NT2/D1 (cell line): ENCODE measurements around the gene RBP2.
A peak's percentile ranks its signal among the peaks of the same experiment; 100 is the strongest.

Experiments
- DNase-seq: peaks from one replicate; pipeline ENCODE4 v3.0.0-alpha.2; 2011; ENCODE audit warnings: low read depth, low spot score
- H3K27me3 ChIP-seq: 2 replicates; pipeline ENCODE4 v1.6.0; 2011; ENCODE audit warnings: mild to moderate bottlenecking; ENCODE audit not compliant: insufficient read length, insufficient read depth
- H3K36me3 ChIP-seq: 2 replicates; pipeline ENCODE4 v1.6.1; 2011; ENCODE audit warnings: mild to moderate bottlenecking, low read length, mixed read lengths; ENCODE audit not compliant: insufficient read depth, insufficient read length
- H3K4me1 ChIP-seq: 2 replicates; pipeline ENCODE4 v1.5.1; 2011; ENCODE audit not compliant: insufficient read depth, insufficient read length
- H3K4me3 ChIP-seq: 2 replicates; pipeline ENCODE4 v1.5.1; 2011; ENCODE audit warnings: low read depth; ENCODE audit not compliant: insufficient read length
- H3K9ac ChIP-seq: 2 replicates; pipeline ENCODE4 v1.6.0; 2011; ENCODE audit warnings: low read depth; ENCODE audit not compliant: insufficient read length
- H3K9me3 ChIP-seq: 2 replicates; pipeline ENCODE4 v1.5.1; 2011; ENCODE audit warnings: mild to moderate bottlenecking, low read length; ENCODE audit not compliant: insufficient read depth
- SUZ12 ChIP-seq: IDR thresholded peaks from 2 replicates; pipeline ENCODE4 v1.6.1; 2011; ENCODE audit not compliant: insufficient read length, insufficient read depth; ENCODE audit errors: extremely low read depth
- YY1 ChIP-seq: IDR thresholded peaks from 2 replicates; pipeline ENCODE4 v1.6.1; 2011; ENCODE audit not compliant: insufficient read length, insufficient read depth
- ZNF274 ChIP-seq: IDR thresholded peaks from 2 replicates; pipeline ENCODE4 v1.6.1; 2011; ENCODE audit warnings: mild to moderate bottlenecking, low read depth, low read length

Gene RBP2

GRCh38 chr3:139427283-139428060 lies 48.8 kb downstream of the RBP2 start:
- H3K36me3 ChIP-seq: peaks cover 11% of the 10 kb centered on the region
- H3K27me3 ChIP-seq: no peaks in the 10 kb centered on the region
- H3K4me1 ChIP-seq: no peaks in the 10 kb centered on the region
- H3K4me3 ChIP-seq: no peak overlapping the region
- peak; percentile 66 for DNase-seq
- no peak overlapping the region for H3K9ac ChIP-seq
- no peaks in the 10 kb centered on the region for H3K9me3 ChIP-seq
- no peak for TF ChIP-seq YY1
- TF ChIP-seq ZNF274: no peak
- TF ChIP-seq SUZ12: no peak

GRCh38 chr3:139425745-139426400 lies 50.4 kb downstream of the RBP2 start:
- no peak for DNase-seq
- no peak overlapping the region for H3K9ac ChIP-seq
- no peaks in the 10 kb centered on the region for H3K9me3 ChIP-seq
- TF ChIP-seq ZNF274 (no peak), SUZ12 (no peak), YY1 (no peak)
- H3K4me1 ChIP-seq: no peaks in the 10 kb centered on the region
- H3K36me3 ChIP-seq: peaks cover 11% of the 10 kb centered on the region
- H3K27me3 ChIP-seq: no peaks in the 10 kb centered on the region
- no peak overlapping the region for H3K4me3 ChIP-seq

GRCh38 chr3:139423232-139423631 lies 53.1 kb downstream of the RBP2 start:
- H3K27me3 ChIP-seq: no peaks in the 10 kb centered on the region
- H3K9me3 ChIP-seq: no peaks in the 10 kb centered on the region
- TF ChIP-seq YY1: no peak
- no peak for TF ChIP-seq ZNF274
- no peak for TF ChIP-seq SUZ12
- H3K4me3 ChIP-seq: no peak overlapping the region
- H3K36me3 ChIP-seq: peaks cover 11% of the 10 kb centered on the region
- DNase-seq: no peak
- no peaks in the 10 kb centered on the region for H3K4me1 ChIP-seq
- H3K9ac ChIP-seq: no peak overlapping the region

- Histone ChIP-seq H3K27me3 (no peaks in the 10 kb centered on the region), H3K4me1 (no peaks in the 10 kb centered on the region), H3K9ac (no peak overlapping the region), H3K36me3 (peaks cover 11% of the 10 kb centered on the region), H3K4me3 (no peak overlapping the region), H3K9me3 (no peaks in the 10 kb centered on the region)
- TF ChIP-seq YY1 (no peak), ZNF274 (no peak), SUZ12 (no peak)
- no peak for DNase-seq
These were observed 54.9 kb downstream of the RBP2 start for GRCh38 chr3:139421460-139421859.

GRCh38 chr3:139421040-139421439 lies 55.3 kb downstream of the RBP2 start:
- peaks cover 11% of the 10 kb centered on the region for H3K36me3 ChIP-seq
- no peaks in the 10 kb centered on the region for H3K4me1 ChIP-seq
- no peak overlapping the region for H3K9ac ChIP-seq
- H3K4me3 ChIP-seq: no peak overlapping the region
- no peaks in the 10 kb centered on the region for H3K27me3 ChIP-seq
- no peak for TF ChIP-seq ZNF274
- no peak for TF ChIP-seq YY1
- TF ChIP-seq SUZ12: no peak
- no peak for DNase-seq
- H3K9me3 ChIP-seq: no peaks in the 10 kb centered on the region

- TF ChIP-seq ZNF274: no peak
- TF ChIP-seq YY1: no peak
- no peak for TF ChIP-seq SUZ12
- H3K27me3 ChIP-seq: no peaks in the 10 kb centered on the region
- H3K9ac ChIP-seq: no peak overlapping the region
- no peak overlapping the region for H3K4me3 ChIP-seq
- peaks cover 10% of the 10 kb centered on the region for H3K9me3 ChIP-seq
- no peaks in the 10 kb centered on the region for H3K4me1 ChIP-seq
- H3K36me3 ChIP-seq: peaks cover 2% of the 10 kb centered on the region
- no peak for DNase-seq
These were observed 58.2 kb downstream of the RBP2 start for GRCh38 chr3:139418144-139418543.

GRCh38 chr3:139416275-139416674 lies 60.0 kb downstream of the RBP2 start:
- H3K4me1 ChIP-seq: no peaks in the 10 kb centered on the region
- no peak overlapping the region for H3K4me3 ChIP-seq
- DNase-seq: no peak
- no peaks in the 10 kb centered on the region for H3K36me3 ChIP-seq
- peaks cover 22% of the 10 kb centered on the region for H3K9me3 ChIP-seq
- TF ChIP-seq SUZ12 (no peak), YY1 (no peak), ZNF274 (no peak)
- H3K27me3 ChIP-seq: no peaks in the 10 kb centered on the region
- H3K9ac ChIP-seq: no peak overlapping the region
